Left colon (tissue), 2 donors: ENCODE measurements around the gene ATP6V0E1. TPM values are rescaled to one million over a fixed set of nuclear protein-coding genes. Genes with fewer than 3 reads are reported as not detected.
"Not testable (repeated sequence)": the region's sequence is repeated elsewhere in the genome, so short reads cannot be mapped to it uniquely, and the experiment has no call there.

Experiments used
- ATAC-seq: fragments of 200-7000 bp; cut with Tn5 transposase; one replicate; pipeline ENCODE4 v1.9.1; 2020; ENCODE audit warnings: mild to moderate bottlenecking, moderate library complexity
- DNase-seq, 2 donors: peaks; one replicate each; pipeline ENCODE4 v3.0.0-alpha.2; 2020
- intact Hi-C, 2 donors: fragments of 100-400 bp; cut with DNase I in 1 of 2; cut with micrococcal nuclease in 1 of 2; formaldehyde crosslinking; loops; one replicate each; pipeline versions ENCODE4 v1.11.2 to v1.14.0; 2022; cut with DNase I, micrococcal nuclease
- total RNA-seq, 2 donors: library from RNA; stranded (reverse); fragmentation: NEBNext Ultra II Directional; extraction: Animal tissue kit (Norgen Biotek cat#: 25700); gene quantifications; one replicate each; pipeline ENCODE4 v1.2.1, GENCODE V29; 2021
- donor health status: DM: no; HTN: no; CAD: no.
- donor health status: DM: yes; HTN: yes; CAD: no.

Gene ATP6V0E1
- total RNA-seq, 2 donors from 2014 or later: 168 to 225 TPM

DNA sequence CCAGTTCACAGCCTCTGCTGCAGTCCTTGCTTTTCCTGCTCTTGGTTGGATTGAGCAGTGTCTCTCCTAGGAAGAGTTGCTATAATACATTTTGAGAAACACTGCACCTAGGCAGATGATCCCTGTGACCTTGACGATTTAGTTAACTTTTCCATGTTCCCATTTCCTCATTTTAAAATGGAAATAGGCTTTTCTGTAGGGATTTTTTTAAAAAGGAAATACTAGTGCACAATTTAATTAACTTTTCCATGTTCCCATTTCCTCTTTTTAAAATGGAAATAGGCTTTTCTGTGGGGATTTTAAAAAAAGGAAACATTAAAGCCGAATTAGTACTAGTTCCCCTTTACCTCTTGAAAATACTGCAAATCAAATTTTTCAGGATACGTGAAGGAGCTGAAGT lies 4.7 kb downstream of the ATP6V0E1 start:
- DNase-seq: no peak
- ATAC-seq: no peak
- intact Hi-C loops: loop anchor here in 1 of 2 donors (10.0 kb wide), 2 partner anchors 67 to 157 kb away; partner anchors contain the start of genes BNIP1 and CREBRF

- intact Hi-C loops: no loop called here
- ATAC-seq (no peak), DNase-seq (no peak)
These were observed 7.2 kb downstream of the ATP6V0E1 start for GRCh38 chr5:172990776-172991175.

GRCh38 chr5:172994405-172994804 lies 10.8 kb downstream of the ATP6V0E1 start:
- intact Hi-C loops: no loop called here
- DNase-seq (no peak), ATAC-seq (no peak)

DNA sequence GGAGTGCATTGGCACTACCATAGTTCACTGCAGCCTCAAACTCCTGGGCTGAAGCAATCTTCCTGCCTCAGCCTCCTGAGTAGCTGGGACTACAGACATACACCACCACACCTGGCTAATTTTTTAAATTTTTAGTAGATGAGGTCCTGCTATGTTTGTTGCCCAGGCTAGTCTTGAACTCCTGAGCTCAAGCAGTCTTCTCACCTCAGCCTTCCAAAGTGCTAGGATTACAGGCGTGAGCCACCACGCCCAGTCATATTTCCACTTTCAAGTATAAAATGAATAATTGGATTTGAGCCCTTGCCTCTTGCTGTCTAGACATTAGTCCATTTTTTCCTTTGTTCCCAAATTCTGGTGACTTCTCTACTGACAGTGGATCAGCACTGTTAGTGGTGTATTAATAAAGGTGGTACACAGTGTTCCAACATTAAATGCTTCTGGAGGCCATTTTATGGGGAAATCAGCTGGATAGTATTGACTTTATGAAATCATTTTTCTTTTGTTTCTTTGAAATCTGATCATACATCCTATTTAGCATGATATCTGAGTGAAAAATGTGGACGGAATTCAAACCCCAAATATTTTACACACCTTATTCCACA lies 15.9 kb downstream of the ATP6V0E1 start:
- ATAC-seq (peak; percentile 52), DNase-seq (no peak)
- intact Hi-C loops: no loop called here

- no peak for DNase-seq
- intact Hi-C loops: no loop called here
- ATAC-seq: peak; percentile 26
These were observed 16.4 kb downstream of the ATP6V0E1 start for GRCh38 chr5:172999974-173000373.

GRCh38 chr5:173001229-173001841 lies 17.8 kb downstream of the ATP6V0E1 start:
- intact Hi-C loops: no loop called here
- ATAC-seq: no peak
- DNase-seq: no peak

DNA sequence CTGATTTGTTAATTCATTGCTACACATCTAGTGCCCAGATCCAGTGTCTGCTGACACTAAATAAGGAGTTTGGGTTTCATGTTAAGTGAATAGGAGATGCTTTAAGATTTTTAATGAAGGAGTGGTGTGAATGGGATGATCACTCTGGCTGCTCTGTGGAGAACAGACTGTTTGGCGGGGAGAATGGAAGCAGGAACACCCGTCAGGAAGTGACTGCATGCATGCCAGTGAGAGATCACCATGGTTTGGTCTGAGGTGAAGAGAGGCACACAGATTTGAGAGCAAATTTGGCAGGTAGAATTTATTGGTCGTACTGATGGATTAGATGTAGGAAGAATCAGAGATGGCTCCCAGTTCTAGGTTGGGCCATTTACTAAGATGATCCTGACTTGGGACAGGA lies 19.8 kb downstream of the ATP6V0E1 start:
- no peak for DNase-seq
- ATAC-seq: no peak
- intact Hi-C loops: no loop called here

DNA sequence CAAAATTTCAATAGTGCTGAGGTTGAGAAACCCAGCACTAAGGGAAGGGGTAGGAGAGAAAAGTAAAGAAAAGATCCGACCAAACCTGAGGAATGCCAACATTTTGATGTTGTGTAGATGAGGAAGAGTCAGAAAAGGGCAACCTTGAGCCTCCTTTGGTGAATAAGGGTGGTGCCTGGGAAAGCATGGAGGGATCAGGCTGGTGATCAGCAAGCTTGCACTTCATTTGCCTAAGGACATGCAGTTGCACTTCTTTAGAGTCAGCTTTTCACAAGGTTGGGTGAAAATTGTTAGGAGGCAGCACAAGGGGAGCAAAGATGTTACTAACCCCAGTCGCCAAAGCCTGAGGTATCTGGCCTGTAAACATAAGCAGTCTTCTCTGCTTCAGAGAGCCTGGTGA lies 20.4 kb downstream of the ATP6V0E1 start:
- ATAC-seq (no peak), DNase-seq (no peak)
- intact Hi-C loops: no loop called here

GRCh38 chr5:173004447-173004846 lies 20.9 kb downstream of the ATP6V0E1 start:
- intact Hi-C loops: no loop called here
- ATAC-seq (no peak), DNase-seq (no peak)

DNA sequence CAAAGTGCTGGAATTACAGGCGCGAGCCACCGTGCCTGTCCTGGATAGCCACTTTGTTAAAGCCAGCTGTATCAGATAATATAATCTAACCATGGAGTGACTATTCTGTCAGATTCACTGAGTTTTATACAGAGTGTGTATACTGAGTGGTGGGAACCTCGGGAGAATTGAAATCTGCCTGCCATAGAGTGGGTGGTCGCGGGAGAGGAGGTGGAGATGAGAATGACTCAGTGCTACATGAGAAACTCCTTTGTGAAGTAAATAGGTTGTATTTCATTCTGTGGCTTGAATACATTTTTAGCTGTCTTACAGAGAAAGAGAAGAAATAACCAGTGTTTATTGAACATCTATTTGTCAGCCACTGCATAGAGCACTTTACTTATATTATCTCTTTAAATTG lies 26.4 kb downstream of the ATP6V0E1 start:
- ATAC-seq (no peak), DNase-seq (no peak)
- intact Hi-C loops: no loop called here

DNA sequence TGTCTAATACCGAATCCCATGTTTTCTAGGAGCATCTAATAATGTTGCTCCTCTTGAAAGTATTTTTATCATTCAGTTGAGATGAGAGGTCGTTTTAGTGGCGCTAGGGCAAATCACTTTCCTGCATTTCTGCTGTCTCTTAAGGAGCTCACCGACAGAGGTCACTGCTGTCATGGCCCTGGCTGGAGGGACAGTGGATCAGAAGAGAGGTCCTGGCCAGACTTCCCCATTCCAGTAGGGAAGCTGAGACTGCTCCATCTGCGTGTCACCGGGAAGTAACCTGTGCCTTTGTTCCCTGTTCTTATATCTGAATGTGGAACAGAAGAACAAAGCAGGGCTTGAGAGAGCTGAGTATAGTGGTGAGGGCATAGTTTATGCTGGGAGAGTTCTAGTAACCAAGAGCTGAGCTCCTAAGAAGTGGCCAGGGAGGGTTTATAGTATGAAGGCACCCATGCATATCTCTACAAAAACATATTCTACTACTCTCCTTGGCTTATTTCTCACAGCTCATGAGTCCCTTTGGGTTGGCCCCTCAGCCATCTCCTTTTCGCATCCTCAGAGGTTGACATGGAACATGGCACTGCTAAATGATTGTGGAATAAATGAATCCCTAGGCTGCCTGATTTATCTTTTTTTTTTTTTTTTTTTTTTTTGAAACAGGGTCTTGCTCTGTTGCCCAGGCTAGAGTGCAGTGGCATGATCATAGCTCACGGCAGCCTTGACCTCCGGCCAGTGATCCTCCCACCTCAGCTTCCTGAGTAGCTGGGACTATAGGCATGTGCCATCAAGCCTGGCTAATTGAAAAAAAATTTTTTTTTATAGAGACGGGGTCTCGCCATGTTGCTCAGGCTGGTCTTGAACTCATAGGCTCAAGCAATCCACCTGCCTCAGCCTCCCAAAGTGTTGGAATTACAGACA lies 27.2 kb downstream of the ATP6V0E1 start:
- DNase-seq (peak; percentile 49 to 55), ATAC-seq (peak; percentile 54)
- intact Hi-C loops: no loop called here

GRCh38 chr5:173011566-173011965 lies 28.0 kb downstream of the ATP6V0E1 start:
- no peak for ATAC-seq
- no peak for DNase-seq
- intact Hi-C loops: no loop called here

GRCh38 chr5:173012882-173013281 lies 29.3 kb downstream of the ATP6V0E1 start:
- intact Hi-C loops: no loop called here
- DNase-seq (peak in 1 of 2 donors; percentile 32), ATAC-seq (no peak)

GRCh38 chr5:173014671-173015070 lies 31.1 kb downstream of the ATP6V0E1 start:
- intact Hi-C loops: no loop called here
- no peak for ATAC-seq
- no peak for DNase-seq

GRCh38 chr5:173015192-173015591 lies 31.6 kb downstream of the ATP6V0E1 start:
- intact Hi-C loops: no loop called here
- DNase-seq (no peak), ATAC-seq (no peak)

DNA sequence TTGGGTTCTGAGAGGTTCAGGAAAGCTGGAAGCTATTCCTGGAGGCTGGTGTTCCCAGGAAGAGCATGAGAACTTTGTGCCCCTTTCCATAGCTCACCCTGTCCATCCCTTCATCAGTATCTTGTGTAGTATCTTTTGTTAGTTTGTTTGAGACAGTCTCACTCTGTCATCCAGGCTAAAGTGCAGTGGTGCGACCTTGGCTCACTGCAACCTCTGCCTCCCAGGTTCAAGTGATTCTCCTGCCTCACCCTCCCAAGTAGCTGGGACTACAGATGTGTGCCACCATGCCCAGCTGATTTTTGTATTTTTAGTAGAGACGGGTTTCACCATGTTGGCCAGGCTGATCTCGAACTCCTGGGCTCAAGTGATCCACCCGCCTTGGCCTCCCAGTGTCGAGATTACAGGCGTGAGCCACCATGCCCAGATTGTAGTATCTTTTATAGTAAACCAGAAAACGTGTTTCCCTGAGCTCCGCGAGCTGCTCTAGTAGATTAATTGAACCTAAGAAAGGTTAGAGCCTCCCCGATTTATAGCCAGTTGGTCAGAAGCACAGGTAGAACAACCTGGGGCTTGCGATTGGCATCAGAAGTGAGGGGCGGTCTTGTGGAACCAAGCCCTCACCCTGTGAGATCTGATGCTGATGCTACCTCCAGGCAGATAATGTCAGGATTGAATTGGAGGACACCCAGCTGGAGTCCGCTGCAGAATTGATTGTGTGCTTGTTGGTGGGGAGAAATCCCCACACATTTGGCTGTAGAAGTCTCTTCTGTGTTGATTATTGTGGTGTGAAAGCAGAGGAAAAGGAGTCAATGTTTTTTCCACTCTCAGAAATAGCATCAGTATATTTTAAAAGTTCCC lies 32.3 kb downstream of the ATP6V0E1 start:
- DNase-seq: no peak
- intact Hi-C loops: no loop called here
- ATAC-seq: no peak

GRCh38 chr5:173016598-173017046 lies 33.1 kb downstream of the ATP6V0E1 start:
- DNase-seq (peak in 1 of 2 donors; percentile 29), ATAC-seq (peak; percentile 26)
- intact Hi-C loops: no loop called here

DNA sequence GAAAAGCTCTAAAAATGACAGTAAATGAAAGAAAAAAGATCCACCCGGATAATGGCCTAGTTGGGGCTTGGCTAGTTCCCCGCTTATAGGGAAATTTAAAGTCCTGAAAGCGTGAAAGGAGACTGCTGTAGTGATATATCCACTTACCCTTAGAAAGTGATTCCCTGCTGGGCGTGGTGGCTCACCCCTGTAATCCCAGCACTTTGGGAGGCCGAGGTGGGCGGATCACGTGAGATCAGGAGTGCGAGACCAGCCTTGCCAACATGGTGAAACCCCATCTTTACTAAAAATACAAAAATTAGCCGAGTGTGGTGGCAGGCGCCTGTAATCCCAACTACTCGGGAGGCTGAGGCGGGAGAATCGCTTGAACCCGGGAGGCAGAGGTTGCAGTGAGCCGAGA lies 33.5 kb downstream of the ATP6V0E1 start:
- DNase-seq, ATAC-seq, intact Hi-C loops: not testable (repeated sequence)

- DNase-seq: no peak
- ATAC-seq: no peak
- intact Hi-C loops: no loop called here
These were observed 34.8 kb downstream of the ATP6V0E1 start for GRCh38 chr5:173018358-173018757.
